ENCODE results near the gene RNF157. TPM values are rescaled to one million over a fixed set of nuclear protein-coding genes. Genes with fewer than 3 reads are reported as not detected.
"Not testable (repeated sequence)": the region's sequence is repeated elsewhere in the genome, so short reads cannot be mapped to it uniquely, and the experiment has no call there.

RNF157 gene
- total RNA-seq, 1 donor = 0.36 TPM

- Histone ChIP-seq H3K4me3 (ENCODE audit: insufficient read depth, low read length) (no peak overlapping the region), H2AFZ (ENCODE audit: low read length) (no peak overlapping the region), H3K4me2 (ENCODE audit: insufficient read depth, low read length) (no peak overlapping the region), H3K4me1 (ENCODE audit: insufficient read depth, low read length) (no peaks in the 10 kb centered on the region), H3K27me3 (ENCODE audit: insufficient read depth, low read length) (peaks cover 20% of the 10 kb centered on the region), H3K9me3 (ENCODE audit: low read depth, low read length) (no peaks in the 10 kb centered on the region), H3K27ac (ENCODE audit: low read depth, low read length) (no peak overlapping the region), H3K36me3 (ENCODE audit: insufficient read depth, low read length) (no peaks in the 10 kb centered on the region), H4K20me1 (ENCODE audit: insufficient read depth, low read length) (no peaks in the 10 kb centered on the region), H3K79me2 (ENCODE audit: insufficient read depth, low read length) (no peaks in the 10 kb centered on the region)
- no peak for DNase-seq (ENCODE audit: insufficient read length, low spot score, missing footprints)
- TF ChIP-seq CTCF (IDR thresholded peaks at IDR 0.05; ENCODE audit: extremely low read depth, low read depth, low read length) = no peak
Observed at GRCh38 chr17:76217081-76217480, 23.2 kb downstream of the RNF157 start.

- peaks cover 23% of the 10 kb centered on the region for H3K27me3 ChIP-seq (ENCODE audit: insufficient read depth, low read length)
- TF ChIP-seq CTCF (IDR thresholded peaks at IDR 0.05; ENCODE audit: extremely low read depth, low read depth, low read length) = no peak
- no peaks in the 10 kb centered on the region for H3K4me1 ChIP-seq (ENCODE audit: insufficient read depth, low read length)
- H3K4me3 ChIP-seq (ENCODE audit: insufficient read depth, low read length) = no peak overlapping the region
- no peaks in the 10 kb centered on the region for H3K36me3 ChIP-seq (ENCODE audit: insufficient read depth, low read length)
- H3K79me2 ChIP-seq (ENCODE audit: insufficient read depth, low read length) = no peaks in the 10 kb centered on the region
- no peak overlapping the region for H3K27ac ChIP-seq (ENCODE audit: low read depth, low read length)
- H3K4me2 ChIP-seq (ENCODE audit: insufficient read depth, low read length) = no peak overlapping the region
- H2AFZ ChIP-seq (ENCODE audit: low read length) = no peak overlapping the region
- H3K9me3 ChIP-seq (ENCODE audit: low read depth, low read length) = no peaks in the 10 kb centered on the region
- no peaks in the 10 kb centered on the region for H4K20me1 ChIP-seq (ENCODE audit: insufficient read depth, low read length)
- DNase-seq (ENCODE audit: insufficient read length, low spot score, missing footprints) = no peak
Observed at GRCh38 chr17:76213491-76213890, 26.8 kb downstream of the RNF157 start.

GRCh38 chr17:76208120-76208519, 32.2 kb downstream of the RNF157 start:
- H3K9me3 ChIP-seq (ENCODE audit: low read depth, low read length) = no peaks in the 10 kb centered on the region
- H3K27ac ChIP-seq (ENCODE audit: low read depth, low read length) = no peak overlapping the region
- H3K4me3 ChIP-seq (ENCODE audit: insufficient read depth, low read length) = no peak overlapping the region
- H4K20me1 ChIP-seq (ENCODE audit: insufficient read depth, low read length) = no peaks in the 10 kb centered on the region
- H3K27me3 ChIP-seq (ENCODE audit: insufficient read depth, low read length) = peaks cover 6% of the 10 kb centered on the region
- H3K4me2 ChIP-seq (ENCODE audit: insufficient read depth, low read length) = no peak overlapping the region
- H3K79me2 ChIP-seq (ENCODE audit: insufficient read depth, low read length) = no peaks in the 10 kb centered on the region
- peaks cover 10% of the 10 kb centered on the region for H3K4me1 ChIP-seq (ENCODE audit: insufficient read depth, low read length)
- no peak for DNase-seq (ENCODE audit: insufficient read length, low spot score, missing footprints)
- H3K36me3 ChIP-seq (ENCODE audit: insufficient read depth, low read length) = no peaks in the 10 kb centered on the region
- H2AFZ ChIP-seq (ENCODE audit: low read length) = no peak overlapping the region
- no peak for TF ChIP-seq CTCF (IDR thresholded peaks at IDR 0.05; ENCODE audit: extremely low read depth, low read depth, low read length)

- Histone ChIP-seq H3K36me3 (ENCODE audit: insufficient read depth, low read length) (no peaks in the 10 kb centered on the region), H3K27me3 (ENCODE audit: insufficient read depth, low read length) (peaks cover 6% of the 10 kb centered on the region), H3K4me2 (ENCODE audit: insufficient read depth, low read length) (no peak overlapping the region), H3K9me3 (ENCODE audit: low read depth, low read length) (no peaks in the 10 kb centered on the region), H4K20me1 (ENCODE audit: insufficient read depth, low read length) (no peaks in the 10 kb centered on the region), H3K27ac (ENCODE audit: low read depth, low read length) (no peak overlapping the region), H3K4me3 (ENCODE audit: insufficient read depth, low read length) (no peak overlapping the region), H2AFZ (ENCODE audit: low read length) (no peak overlapping the region), H3K79me2 (ENCODE audit: insufficient read depth, low read length) (no peaks in the 10 kb centered on the region), H3K4me1 (ENCODE audit: insufficient read depth, low read length) (peaks cover 10% of the 10 kb centered on the region)
- TF ChIP-seq CTCF (IDR thresholded peaks at IDR 0.05; ENCODE audit: extremely low read depth, low read depth, low read length) = no peak
- no peak for DNase-seq (ENCODE audit: insufficient read length, low spot score, missing footprints)
Observed at GRCh38 chr17:76207275-76208059, 32.8 kb downstream of the RNF157 start.

GRCh38 chr17:76205542-76206144, 34.6 kb downstream of the RNF157 start:
- H3K27ac ChIP-seq (ENCODE audit: low read depth, low read length); H3K4me2 ChIP-seq (ENCODE audit: insufficient read depth, low read length); H4K20me1 ChIP-seq (ENCODE audit: insufficient read depth, low read length); DNase-seq (ENCODE audit: insufficient read length, low spot score, missing footprints); H3K4me3 ChIP-seq (ENCODE audit: insufficient read depth, low read length); H3K79me2 ChIP-seq (ENCODE audit: insufficient read depth, low read length); H3K9me3 ChIP-seq (ENCODE audit: low read depth, low read length); H2AFZ ChIP-seq (ENCODE audit: low read length); H3K36me3 ChIP-seq (ENCODE audit: insufficient read depth, low read length); H3K27me3 ChIP-seq (ENCODE audit: insufficient read depth, low read length): not testable (repeated sequence)
- H3K4me1 ChIP-seq (ENCODE audit: insufficient read depth, low read length) = peaks cover 10% of the 10 kb centered on the region

All from osteoblast (primary cell).